A549 treated with AZD9567 at 1 μM for 4 hours (cell line): Measurements from ENCODE around the gene ARG1. TPM values are rescaled to one million over a fixed set of nuclear protein-coding genes. Genes with fewer than 3 reads are reported as not detected.

Source experiments
- total RNA-seq: library from RNA; stranded (reverse); fragments of 200-300 nt; extraction: Qiagen RNA extraction; gene quantifications from 5 replicates; pipeline ENCODE4 v1.2.3, GENCODE V29; 2022; ENCODE audit not compliant: insufficient read depth

ARG1 gene
- not detected in 5 replicates for total RNA-seq

GRCh38 chr6:131572686-131573415 is at the start of gene ARG1:
Gene ARG1 (plus strand): TSS chr6:131573226. CDS start chr6:131573283, 57 bp downstream.

GRCh38 chr6:131627724-131628682 is 55.0 kb downstream of the ARG1 start, which contains the start of gene MED23:
Gene MED23 (minus strand): TSS chr6:131628242. CDS start chr6:131628049, 193 bp downstream.

Other genes starting within 250 kb of the ARG1 start
- 6.1 to 10.2 TPM (median 7.7 TPM) in 5 replicates for gene MED23, start 55.0 kb downstream of the ARG1 start, total RNA-seq
- gene ENPP3, start 64.1 kb downstream of the ARG1 start, total RNA-seq = not detected in 5 replicates
- gene OR2A4, start 128.2 kb downstream of the ARG1 start, total RNA-seq = not detected in 5 replicates
- gene CTAGE9, start 137.8 kb downstream of the ARG1 start, total RNA-seq = not detected in 5 replicates
- 1.2 to 1.7 TPM (median 1.5 TPM) in 5 replicates for gene ENPP1, start 234.8 kb downstream of the ARG1 start, total RNA-seq